Mammary epithelial cell (primary cell): ENCODE measurements around the gene HAPLN3.

Experiments
- CTCF ChIP-seq, 2 donors: IDR thresholded peaks in 1 of 2; conservative IDR thresholded peaks in 1 of 2; 2 replicates each; pipeline ENCODE4 v1.5.1; 2011 to 2012; ENCODE audit warnings: inconsistent platforms in 2 of 2, low read length in 2 of 2, mild to moderate bottlenecking in 2 of 2, control low read depth in 1 of 2, low read depth in 1 of 2; ENCODE audit not compliant: insufficient read depth in 1 of 2; ENCODE audit errors: extremely low read depth in 1 of 2
- EZH2 ChIP-seq: IDR thresholded peaks from 2 replicates; pipeline ENCODE4 v1.6.1; 2012; ENCODE audit warnings: low read length, inconsistent platforms, borderline replicate concordance

- no peak for TF ChIP-seq CTCF (conservative IDR thresholded peaks at IDR 0.05 in 1 of 2, IDR thresholded peaks at IDR 0.05 in 1 of 2; ENCODE audit: extremely low read depth in 1 of 2, insufficient read depth in 1 of 2, low read depth in 1 of 2, low read length in 2 of 2)
- TF ChIP-seq EZH2 = no peak
These were observed 22.4 kb upstream of the HAPLN3 start for GRCh38 chr15:88917760-88918159.
